Uterus (tissue), 4 donors: ENCODE measurements around the gene CHST11. TPM values are rescaled to one million over a fixed set of nuclear protein-coding genes. Genes with fewer than 3 reads are reported as not detected.

Experiments used
- DNase-seq, 2 donors: peaks; one replicate each; pipeline ENCODE4 v3.0.0-alpha.2; 2019 to 2020
- H3K27ac ChIP-seq, 2 donors: fragments of 200-600 bp; sonication (generic); 1 replicate in 1 of 2; 2 replicates in 1 of 2; pipeline ENCODE4 v1.5.1; 2016 to 2018
- H3K27me3 ChIP-seq, 2 donors: fragments of 200-600 bp; sonication (generic); one replicate each; pipeline ENCODE4 v1.5.1; 2018 to 2019; ENCODE audit warnings: control low read depth in 1 of 2
- H3K36me3 ChIP-seq, 2 donors: fragments of 200-600 bp; sonication (generic); one replicate each; pipeline ENCODE4 v1.5.1; 2019; ENCODE audit warnings: control low read depth in 1 of 2
- H3K4me1 ChIP-seq, 2 donors: fragments of 200-600 bp; sonication (generic); one replicate each; pipeline ENCODE4 v1.5.1; 2018 to 2019; ENCODE audit warnings: control low read depth in 1 of 2
- H3K4me3 ChIP-seq, 2 donors: fragments of 200-600 bp; sonication (generic); 1 replicate in 1 of 2; 2 replicates in 1 of 2; pipeline ENCODE4 v1.5.1; 2018 to 2019; ENCODE audit warnings: mild to moderate bottlenecking in 1 of 2
- H3K9me3 ChIP-seq, 2 donors: fragments of 200-600 bp; sonication (generic); one replicate each; pipeline ENCODE4 v1.5.1; 2019; ENCODE audit warnings: control low read depth in 1 of 2
- POLR2A ChIP-seq, 2 donors: fragments of 450-650 bp; IDR thresholded peaks; one replicate each; pipeline ENCODE4 v1.6.1; 2016; ENCODE audit warnings: antibody characterized with exemption in 2 of 2, mild to moderate bottlenecking in 1 of 2, moderate library complexity in 1 of 2
- intact Hi-C: fragments of 100-400 bp; cut with DNase I; formaldehyde crosslinking; loops from one replicate; pipeline ENCODE4 v1.15.1; 2023; ENCODE audit warnings: low total_unique reads
- total RNA-seq, 4 donors: library from RNA; depleted of rRNA in 3 of 4; stranded (reverse); fragments of >200 nt in 3 of 4; gene quantifications; one replicate each; pipeline versions ENCODE4 v1.1.0 to v1.2.4, GENCODE V29; 2014 to 2023
- TF ChIP-seq, protein P1 (sequence below), 4 experiments: fragments of 200-600 bp in 2 of 4; fragments of 450-650 bp in 2 of 4; sonication (generic) in 2 of 4; IDR thresholded peaks; one replicate each; pipeline ENCODE4 v1.5.1; 2016 to 2019; ENCODE audit warnings: antibody characterized with exemption in 4 of 4, mild to moderate bottlenecking in 2 of 4, moderate library complexity in 1 of 4
- donor health status: DM: yes; HTN: yes; CAD: no.

Gene CHST11
- total RNA-seq, 4 donors from 2014 or later = 21.0 to 82.1 (median 58.7) TPM

DNA sequence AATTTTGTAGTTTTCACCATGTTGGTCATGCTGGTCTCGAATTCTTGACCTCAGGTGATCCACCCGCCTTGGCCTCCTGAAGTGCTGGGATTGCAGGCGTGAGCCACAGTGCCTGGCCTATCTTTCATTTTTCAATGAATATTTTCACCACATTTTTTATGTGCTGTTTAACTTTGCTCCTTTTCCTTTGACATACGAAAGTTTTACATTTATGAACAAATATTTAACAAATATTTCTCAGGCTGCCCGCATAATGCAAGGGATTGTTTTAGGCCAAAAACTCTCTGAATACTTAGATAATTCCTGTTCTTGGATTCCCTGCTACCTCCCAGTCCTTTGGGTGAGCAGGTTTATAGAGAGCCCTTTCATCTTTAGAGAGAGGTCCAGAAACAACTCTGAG, 8.7 kb upstream of the CHST11 start:
- Histone ChIP-seq H3K27ac (no peak overlapping the region), H3K4me3 (no peak overlapping the region), H3K36me3 (no peaks in the 10 kb centered on the region), H3K27me3 (no peaks in the 10 kb centered on the region), H3K4me1 (no peaks in the 10 kb centered on the region), H3K9me3 (no peaks in the 10 kb centered on the region)
- TF ChIP-seq, protein P1, sequence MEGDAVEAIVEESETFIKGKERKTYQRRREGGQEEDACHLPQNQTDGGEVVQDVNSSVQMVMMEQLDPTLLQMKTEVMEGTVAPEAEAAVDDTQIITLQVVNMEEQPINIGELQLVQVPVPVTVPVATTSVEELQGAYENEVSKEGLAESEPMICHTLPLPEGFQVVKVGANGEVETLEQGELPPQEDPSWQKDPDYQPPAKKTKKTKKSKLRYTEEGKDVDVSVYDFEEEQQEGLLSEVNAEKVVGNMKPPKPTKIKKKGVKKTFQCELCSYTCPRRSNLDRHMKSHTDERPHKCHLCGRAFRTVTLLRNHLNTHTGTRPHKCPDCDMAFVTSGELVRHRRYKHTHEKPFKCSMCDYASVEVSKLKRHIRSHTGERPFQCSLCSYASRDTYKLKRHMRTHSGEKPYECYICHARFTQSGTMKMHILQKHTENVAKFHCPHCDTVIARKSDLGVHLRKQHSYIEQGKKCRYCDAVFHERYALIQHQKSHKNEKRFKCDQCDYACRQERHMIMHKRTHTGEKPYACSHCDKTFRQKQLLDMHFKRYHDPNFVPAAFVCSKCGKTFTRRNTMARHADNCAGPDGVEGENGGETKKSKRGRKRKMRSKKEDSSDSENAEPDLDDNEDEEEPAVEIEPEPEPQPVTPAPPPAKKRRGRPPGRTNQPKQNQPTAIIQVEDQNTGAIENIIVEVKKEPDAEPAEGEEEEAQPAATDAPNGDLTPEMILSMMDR (IDR thresholded peaks at IDR 0.05) = no peak
- TF ChIP-seq POLR2A (IDR thresholded peaks at IDR 0.05) = no peak
- DNase-seq = no peak
- intact Hi-C loops = no loop called here

- H3K36me3 ChIP-seq = no peaks in the 10 kb centered on the region
- TF ChIP-seq, protein P1 (IDR thresholded peaks at IDR 0.05) = no peak
- no peak for TF ChIP-seq POLR2A (IDR thresholded peaks at IDR 0.05)
- H3K4me1 ChIP-seq = no peaks in the 10 kb centered on the region
- no peaks in the 10 kb centered on the region for H3K27me3 ChIP-seq
- DNase-seq = no peak
- H3K4me3 ChIP-seq = no peak overlapping the region
- H3K27ac ChIP-seq = no peak overlapping the region
- no peaks in the 10 kb centered on the region for H3K9me3 ChIP-seq
- intact Hi-C loops = no loop called here
Measured at GRCh38 chr12:104448451-104448850, 8.3 kb upstream of the CHST11 start.

DNA sequence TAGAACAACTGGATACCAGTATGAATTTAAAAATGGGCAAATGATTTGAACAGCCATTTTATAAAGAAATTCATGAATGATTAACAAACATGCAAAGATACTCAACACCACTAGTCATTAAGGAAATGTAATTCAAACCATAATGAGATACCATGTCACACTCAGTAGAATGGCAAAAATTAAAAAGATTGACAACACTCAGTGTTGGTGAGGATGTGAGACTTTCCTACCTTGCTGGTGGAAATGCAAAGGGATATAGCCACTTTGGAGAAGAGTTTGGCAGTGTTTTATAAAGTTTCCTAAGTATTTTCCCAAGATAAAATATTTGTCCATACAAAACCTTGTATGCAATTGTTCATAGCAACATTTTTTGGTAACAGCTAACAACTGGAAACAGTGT, 6.0 kb upstream of the CHST11 start:
- Histone ChIP-seq H3K27me3 (no peaks in the 10 kb centered on the region), H3K4me1 (no peaks in the 10 kb centered on the region), H3K9me3 (no peaks in the 10 kb centered on the region), H3K4me3 (no peak overlapping the region), H3K27ac (no peak overlapping the region), H3K36me3 (no peaks in the 10 kb centered on the region)
- TF ChIP-seq, protein P1 (IDR thresholded peaks at IDR 0.05) = no peak
- no peak for TF ChIP-seq POLR2A (IDR thresholded peaks at IDR 0.05)
- DNase-seq = no peak
- intact Hi-C loops = no loop called here

DNA sequence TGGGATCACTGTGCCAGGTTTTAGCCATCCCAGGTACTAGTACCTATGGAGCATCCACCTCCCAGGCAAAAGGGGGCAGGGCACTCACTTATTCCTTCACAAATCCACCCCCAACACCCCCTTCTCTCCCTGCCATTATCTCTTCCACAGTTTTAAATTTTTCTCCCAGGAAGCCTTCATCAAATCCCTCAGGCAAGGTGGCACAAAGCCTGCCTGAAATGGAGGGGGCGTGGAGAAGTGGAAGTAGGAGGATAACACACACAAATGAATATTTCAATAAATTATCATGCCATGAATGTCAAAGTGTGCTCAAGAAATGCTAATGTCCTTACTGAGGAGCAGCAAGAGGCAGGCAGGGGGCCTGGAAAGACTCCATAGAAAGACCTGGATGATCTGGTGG, 4.7 kb upstream of the CHST11 start:
- no peak overlapping the region for H3K4me3 ChIP-seq
- H3K36me3 ChIP-seq = no peaks in the 10 kb centered on the region
- H3K4me1 ChIP-seq = no peaks in the 10 kb centered on the region
- TF ChIP-seq, protein P1 (IDR thresholded peaks at IDR 0.05) = no peak
- TF ChIP-seq POLR2A (IDR thresholded peaks at IDR 0.05) = no peak
- no peaks in the 10 kb centered on the region for H3K9me3 ChIP-seq
- intact Hi-C loops = no loop called here
- H3K27ac ChIP-seq = no peak overlapping the region
- no peaks in the 10 kb centered on the region for H3K27me3 ChIP-seq
- DNase-seq = no peak

- no peak for DNase-seq
- H3K27me3 ChIP-seq = no peaks in the 10 kb centered on the region
- H3K36me3 ChIP-seq = no peaks in the 10 kb centered on the region
- H3K9me3 ChIP-seq = no peaks in the 10 kb centered on the region
- TF ChIP-seq, protein P1 (IDR thresholded peaks at IDR 0.05) = no peak
- TF ChIP-seq POLR2A (IDR thresholded peaks at IDR 0.05) = no peak
- no peaks in the 10 kb centered on the region for H3K4me1 ChIP-seq
- no peak overlapping the region for H3K27ac ChIP-seq
- H3K4me3 ChIP-seq = no peak overlapping the region
- intact Hi-C loops = no loop called here
Measured at GRCh38 chr12:104453133-104453532, 3.6 kb upstream of the CHST11 start.
